ENCODE results near the gene RNASE12. TPM values are rescaled to one million over a fixed set of nuclear protein-coding genes. Genes with fewer than 3 reads are reported as not detected.
A peak's percentile ranks its signal among the peaks of the same experiment; 100 is the strongest.

Gene RNASE12
- total RNA-seq, 1 donor from 2014 or later = not detected

GRCh38 chr14:20631023-20631879, 40.1 kb upstream of the RNASE12 start:
- H3K4me1 Mint-ChIP-seq (ENCODE audit: unreplicated experiment) = peaks cover 42% of the 10 kb centered on the region
- no peaks in the 10 kb centered on the region for H3K36me3 Mint-ChIP-seq (ENCODE audit: low read depth, unreplicated experiment)
- no peak for TF ChIP-seq CTCF (IDR thresholded peaks at IDR 0.05; ENCODE audit: unreplicated experiment)
- H3K27me3 Mint-ChIP-seq (ENCODE audit: unreplicated experiment) = peaks cover 16% of the 10 kb centered on the region
- H3K4me3 Mint-ChIP-seq (ENCODE audit: unreplicated experiment) = peak overlapping the region; percentile 89
- H3K9me3 Mint-ChIP-seq (ENCODE audit: unreplicated experiment) = no peaks in the 10 kb centered on the region
- peak overlapping the region; percentile 49 for H3K27ac Mint-ChIP-seq (ENCODE audit: unreplicated experiment)
- peak; percentile 66 for DNase-seq (ENCODE audit: low spot score)

GRCh38 chr14:20630340-20631022, 39.3 kb upstream of the RNASE12 start:
- Mint-ChIP-seq H3K36me3 (ENCODE audit: low read depth, unreplicated experiment) (no peaks in the 10 kb centered on the region), H3K27ac (ENCODE audit: unreplicated experiment) (peak overlapping the region; percentile 49), H3K4me3 (ENCODE audit: unreplicated experiment) (peak overlapping the region; percentile 89), H3K4me1 (ENCODE audit: unreplicated experiment) (peaks cover 46% of the 10 kb centered on the region), H3K9me3 (ENCODE audit: unreplicated experiment) (no peaks in the 10 kb centered on the region), H3K27me3 (ENCODE audit: unreplicated experiment) (peaks cover 19% of the 10 kb centered on the region)
- TF ChIP-seq CTCF (IDR thresholded peaks at IDR 0.05; ENCODE audit: unreplicated experiment) = no peak
- peak; percentile 30 for DNase-seq (ENCODE audit: low spot score)

GRCh38 chr14:20628063-20628854, 37.1 kb upstream of the RNASE12 start:
- Mint-ChIP-seq H3K36me3 (ENCODE audit: low read depth, unreplicated experiment) (peaks cover 4% of the 10 kb centered on the region), H3K9me3 (ENCODE audit: unreplicated experiment) (no peaks in the 10 kb centered on the region), H3K27ac (ENCODE audit: unreplicated experiment) (no peak overlapping the region), H3K4me3 (ENCODE audit: unreplicated experiment) (peak overlapping the region; percentile 12), H3K27me3 (ENCODE audit: unreplicated experiment) (peaks cover 29% of the 10 kb centered on the region), H3K4me1 (ENCODE audit: unreplicated experiment) (peaks cover 54% of the 10 kb centered on the region)
- no peak for DNase-seq (ENCODE audit: low spot score)
- TF ChIP-seq CTCF (IDR thresholded peaks at IDR 0.05; ENCODE audit: unreplicated experiment) = no peak

GRCh38 chr14:20627346-20628027, 36.3 kb upstream of the RNASE12 start:
- no peak for TF ChIP-seq CTCF (IDR thresholded peaks at IDR 0.05; ENCODE audit: unreplicated experiment)
- peaks cover 53% of the 10 kb centered on the region for H3K4me1 Mint-ChIP-seq (ENCODE audit: unreplicated experiment)
- H3K4me3 Mint-ChIP-seq (ENCODE audit: unreplicated experiment) = peak overlapping the region; percentile 66
- H3K9me3 Mint-ChIP-seq (ENCODE audit: unreplicated experiment) = no peaks in the 10 kb centered on the region
- peaks cover 4% of the 10 kb centered on the region for H3K36me3 Mint-ChIP-seq (ENCODE audit: low read depth, unreplicated experiment)
- H3K27me3 Mint-ChIP-seq (ENCODE audit: unreplicated experiment) = peaks cover 22% of the 10 kb centered on the region
- DNase-seq (ENCODE audit: low spot score) = no peak
- no peak overlapping the region for H3K27ac Mint-ChIP-seq (ENCODE audit: unreplicated experiment)

All from endothelial cell (in vitro differentiated cells).